Neural progenitor cell (in vitro differentiated cells): Measurements from ENCODE around the gene PARP6.

Experiments
- EZH2 ChIP-seq: fragments of 200-600 bp; sonication (generic); IDR thresholded peaks from 2 replicates; pipeline ENCODE4 v1.6.1; 2017; ENCODE audit warnings: antibody characterized with exemption, mild to moderate bottlenecking, moderate library complexity
- EZH2phosphoT487 ChIP-seq: fragments of 200-600 bp; sonication (generic); IDR thresholded peaks from 2 replicates; pipeline ENCODE4 v1.6.1; 2017; ENCODE audit warnings: antibody characterized with exemption
- TF ChIP-seq, protein P1 (sequence below): fragments of 200-600 bp; sonication (generic); IDR thresholded peaks from 2 replicates; pipeline ENCODE4 v1.5.1; 2017; ENCODE audit warnings: antibody characterized with exemption, mild to moderate bottlenecking

DNA sequence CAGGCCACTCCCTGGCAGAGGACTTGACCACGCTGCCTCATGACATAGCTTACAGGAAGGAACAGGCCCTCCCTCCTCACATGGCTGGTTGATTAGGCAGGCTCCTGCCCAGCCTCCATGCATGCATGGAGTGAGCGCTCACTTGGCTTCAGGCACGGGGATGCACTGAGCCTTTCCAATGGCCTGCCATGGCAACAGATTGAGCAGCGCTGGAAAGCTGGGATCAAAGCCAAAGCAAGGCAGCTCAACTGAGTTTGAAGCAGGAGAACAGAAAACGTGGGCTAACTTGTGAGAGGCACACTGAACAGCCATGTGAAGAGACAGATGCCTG is 68.9 kb downstream of the PARP6 start:
- TF ChIP-seq, protein P1, sequence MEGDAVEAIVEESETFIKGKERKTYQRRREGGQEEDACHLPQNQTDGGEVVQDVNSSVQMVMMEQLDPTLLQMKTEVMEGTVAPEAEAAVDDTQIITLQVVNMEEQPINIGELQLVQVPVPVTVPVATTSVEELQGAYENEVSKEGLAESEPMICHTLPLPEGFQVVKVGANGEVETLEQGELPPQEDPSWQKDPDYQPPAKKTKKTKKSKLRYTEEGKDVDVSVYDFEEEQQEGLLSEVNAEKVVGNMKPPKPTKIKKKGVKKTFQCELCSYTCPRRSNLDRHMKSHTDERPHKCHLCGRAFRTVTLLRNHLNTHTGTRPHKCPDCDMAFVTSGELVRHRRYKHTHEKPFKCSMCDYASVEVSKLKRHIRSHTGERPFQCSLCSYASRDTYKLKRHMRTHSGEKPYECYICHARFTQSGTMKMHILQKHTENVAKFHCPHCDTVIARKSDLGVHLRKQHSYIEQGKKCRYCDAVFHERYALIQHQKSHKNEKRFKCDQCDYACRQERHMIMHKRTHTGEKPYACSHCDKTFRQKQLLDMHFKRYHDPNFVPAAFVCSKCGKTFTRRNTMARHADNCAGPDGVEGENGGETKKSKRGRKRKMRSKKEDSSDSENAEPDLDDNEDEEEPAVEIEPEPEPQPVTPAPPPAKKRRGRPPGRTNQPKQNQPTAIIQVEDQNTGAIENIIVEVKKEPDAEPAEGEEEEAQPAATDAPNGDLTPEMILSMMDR: no peak
- TF ChIP-seq EZH2phosphoT487 (no peak), EZH2 (no peak)
